Right cardiac atrium (tissue), 5 donors: ENCODE results near the gene PSME4. TPM values are rescaled to one million over a fixed set of nuclear protein-coding genes. Genes with fewer than 3 reads are reported as not detected.
A peak's percentile ranks its signal among the peaks of the same experiment; 100 is the strongest.
"Not testable (repeated sequence)": the region's sequence is repeated elsewhere in the genome, so short reads cannot be mapped to it uniquely, and the experiment has no call there.

Source experiments
- ATAC-seq, 2 donors: fragments of 200-7000 bp; cut with Tn5 transposase; one replicate each; pipeline versions ENCODE4 v1.8.0 to v1.9.1; 2020; ENCODE audit warnings: moderate library complexity in 2 of 2, mild to moderate bottlenecking in 1 of 2
- DNase-seq, 3 donors: peaks; one replicate each; pipeline ENCODE4 v3.0.0-alpha.2; 2020
- H3K27ac ChIP-seq: one replicate; pipeline ENCODE4 v1.5.1; 2013; ENCODE audit warnings: mild to moderate bottlenecking, low read length, control low read depth, moderate library complexity
- H3K27me3 ChIP-seq: one replicate; pipeline ENCODE4 v1.6.1; 2013; ENCODE audit not compliant: control insufficient read depth, insufficient read depth
- H3K4me1 ChIP-seq: one replicate; pipeline ENCODE4 v1.6.1; 2013; ENCODE audit warnings: low read length; ENCODE audit not compliant: control insufficient read depth, insufficient read depth
- H3K4me3 ChIP-seq: one replicate; pipeline ENCODE4 v1.5.1; 2013; ENCODE audit warnings: low read length, control low read depth
- H3K9me3 ChIP-seq: one replicate; pipeline ENCODE4 v1.6.1; 2013; ENCODE audit warnings: low read length; ENCODE audit not compliant: control insufficient read depth
- WGBS: extraction: QIAGEN DNeasy Blood & Tissue Kit; methylation state at CpG from one replicate; pipeline ENCODE4 v1.1.7; 2013; 5-methylcytosine and 5-hydroxymethylcytosine counted together
- intact Hi-C, 4 donors: fragments of 100-400 bp; cut with DNase I; formaldehyde crosslinking; loops; one replicate each; pipeline versions ENCODE4 v1.11.0 to v1.14.0; 2022 to 2023
- polyA plus RNA-seq: library from polyadenylated mRNA; stranded (reverse); fragments of 200-250 nt; gene quantifications from one replicate; pipeline ENCODE4 v1.2.3, GENCODE V29; 2013
- total RNA-seq, 4 donors: library from RNA; stranded (reverse); fragmentation: NEBNext Ultra II Directional; extraction: Animal tissue kit (Norgen Biotek cat#: 25700); gene quantifications; one replicate each; pipeline ENCODE4 v1.2.1, GENCODE V29; 2021
- donor health status: healthy with polysubstance abuse.
- donor health status: DM: no; HTN: yes; CAD: no.
- donor health status: DM: no; HTN: no; CAD: no.
- donor health status: DM: no; HTN: yes; CAD: no; lungs with severe emphysema.
- donor health status: DM: yes; HTN: yes; CAD: no.

Gene PSME4
- total and polyA plus RNA-seq, 5 donors = 38.0 to 88.0 (median 45.2) TPM

DNA sequence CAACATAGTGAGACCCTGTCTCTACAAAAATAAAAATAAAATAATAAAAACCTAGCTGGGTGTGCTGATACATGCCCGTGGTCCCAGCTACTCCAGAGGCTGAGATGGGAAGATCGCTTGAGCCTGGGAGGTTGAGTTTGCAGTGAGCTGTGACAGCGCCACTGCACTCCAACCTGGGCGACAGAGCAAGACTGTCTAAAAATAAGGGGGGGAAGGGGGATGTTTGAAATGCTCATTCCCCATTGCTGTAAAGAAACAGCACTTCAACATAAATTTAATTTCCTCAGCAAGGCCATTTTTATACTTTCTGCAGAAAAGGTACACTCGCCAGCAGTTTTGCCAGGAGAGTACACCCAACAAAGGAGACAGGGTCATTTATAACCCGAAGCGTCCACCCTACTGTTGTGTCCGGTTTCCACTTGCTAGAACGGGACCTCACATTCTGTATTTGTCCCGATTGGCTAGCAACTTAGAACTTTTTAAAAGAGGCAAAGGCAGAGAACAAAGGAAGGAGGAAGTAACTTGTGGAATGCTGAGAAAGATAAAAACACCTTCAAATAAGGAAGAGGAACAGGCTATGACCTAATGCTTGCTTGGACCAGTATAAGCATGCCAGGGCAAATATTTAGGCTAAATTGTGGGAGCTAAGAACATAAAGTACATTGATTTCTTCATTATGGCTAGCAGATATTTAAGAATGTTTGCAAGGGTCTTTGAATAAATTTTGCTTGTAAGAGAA lies 9.1 kb downstream of the PSME4 start:
- H3K4me3 ChIP-seq, H3K9me3 ChIP-seq, intact Hi-C loops, DNase-seq, ATAC-seq, H3K27ac ChIP-seq, H3K27me3 ChIP-seq, H3K4me1 ChIP-seq: not testable (repeated sequence)
- 55% methylated on average over 10 of the region's 10 CpGs for WGBS

DNA sequence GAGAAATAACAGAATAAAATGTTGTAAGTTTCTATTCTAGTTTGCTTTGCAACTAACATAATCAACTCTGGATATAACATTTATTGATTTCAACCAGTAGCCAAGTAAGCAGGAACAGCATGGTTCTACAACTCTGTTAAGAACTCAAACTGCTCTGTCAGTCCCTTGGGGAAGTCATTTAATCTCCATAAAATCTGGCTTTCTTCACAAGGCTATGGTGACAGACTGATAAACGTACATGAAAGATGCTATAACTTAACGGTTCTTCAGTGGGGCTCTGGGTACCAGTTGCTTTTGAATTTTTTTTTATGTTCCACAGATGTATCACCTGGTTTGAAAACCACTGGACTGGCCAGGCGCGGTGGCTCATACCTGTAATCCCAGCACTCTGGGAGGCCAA lies 10.3 kb downstream of the PSME4 start:
- WGBS = 64% methylated on average over 4 of the region's 4 CpGs
- no peak for DNase-seq
- intact Hi-C loops = no loop called here
- no peak for ATAC-seq
- Histone ChIP-seq H3K4me3 (no peak overlapping the region), H3K27me3 (no peaks in the 10 kb centered on the region), H3K4me1 (peaks cover 4% of the 10 kb centered on the region), H3K9me3 (no peaks in the 10 kb centered on the region), H3K27ac (no peak overlapping the region)

- intact Hi-C loops = no loop called here
Measured at GRCh38 chr2:53958443-53958842, 12.3 kb downstream of the PSME4 start.

GRCh38 chr2:53952519-53952918 lies 18.3 kb downstream of the PSME4 start:
- Histone ChIP-seq H3K4me3 (no peak overlapping the region), H3K4me1 (peaks cover 6% of the 10 kb centered on the region), H3K9me3 (no peaks in the 10 kb centered on the region), H3K27ac (no peak overlapping the region), H3K27me3 (no peaks in the 10 kb centered on the region)
- 91% methylated on average over 4 of the region's 4 CpGs for WGBS
- DNase-seq = no peak
- peak in 1 of 2 donors; percentile 11 for ATAC-seq
- intact Hi-C loops = no loop called here

More at GRCh38 chr2:53958443-53958842, 12.3 kb downstream of the PSME4 start:
- ATAC-seq (no peak), DNase-seq (no peak)
- H3K27me3 ChIP-seq = no peaks in the 10 kb centered on the region
- H3K4me1 ChIP-seq = peaks cover 4% of the 10 kb centered on the region
- no peaks in the 10 kb centered on the region for H3K9me3 ChIP-seq
- WGBS = 90% methylated on average over 2 of the region's 2 CpGs
- no peak overlapping the region for H3K4me3 ChIP-seq
- H3K27ac ChIP-seq = no peak overlapping the region

DNA sequence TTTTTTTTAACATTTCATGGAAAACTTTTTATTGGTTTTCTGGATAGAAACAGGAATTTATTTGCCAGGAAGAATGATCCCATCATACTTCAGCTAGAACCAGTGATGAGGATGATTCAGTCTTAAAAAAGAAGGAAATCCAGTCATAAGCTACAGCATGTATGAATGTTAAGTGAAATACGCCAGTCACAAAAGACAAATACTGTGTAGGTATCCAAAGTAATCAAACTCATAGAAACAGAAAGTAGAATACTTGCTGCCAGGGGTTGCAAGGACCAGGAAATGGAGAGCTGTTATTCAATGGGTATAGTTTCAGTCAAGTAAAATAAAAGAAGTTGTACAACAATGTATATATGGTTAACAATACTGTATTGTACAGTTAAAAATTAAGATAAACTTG lies 21.3 kb downstream of the PSME4 start:
- peaks cover 5% of the 10 kb centered on the region for H3K4me1 ChIP-seq
- H3K4me3 ChIP-seq = no peak overlapping the region
- peak in 1 of 2 donors; percentile 38 for ATAC-seq
- intact Hi-C loops = no loop called here
- 84% methylated on average over 1 of the region's 1 CpG for WGBS
- no peaks in the 10 kb centered on the region for H3K9me3 ChIP-seq
- H3K27ac ChIP-seq = no peak overlapping the region
- no peaks in the 10 kb centered on the region for H3K27me3 ChIP-seq
- DNase-seq = no peak

DNA sequence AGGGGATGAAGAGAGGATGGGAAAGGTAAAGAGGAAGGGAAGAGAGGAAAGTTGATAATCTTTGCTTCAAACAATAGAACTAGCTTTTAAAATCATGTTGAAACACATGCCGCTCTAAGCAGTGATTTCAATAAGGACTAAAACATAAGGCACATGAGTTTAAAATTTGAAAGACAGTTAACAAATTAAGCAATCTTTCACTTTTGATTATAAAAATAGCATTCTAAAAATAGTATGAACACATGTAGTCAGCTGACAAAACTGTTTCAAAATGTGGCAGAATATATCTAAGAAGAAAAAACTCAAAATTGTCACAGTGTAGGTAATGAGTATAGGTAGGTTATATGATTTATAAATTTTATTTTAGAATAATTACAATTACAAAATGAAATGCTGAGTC lies 25.3 kb downstream of the PSME4 start:
- Histone ChIP-seq H3K9me3 (no peaks in the 10 kb centered on the region), H3K4me1 (peaks cover 2% of the 10 kb centered on the region), H3K4me3 (no peak overlapping the region), H3K27me3 (no peaks in the 10 kb centered on the region), H3K27ac (no peak overlapping the region)
- intact Hi-C loops = no loop called here
- DNase-seq = no peak
- 80% methylated on average over 1 of the region's 1 CpG for WGBS
- no peak for ATAC-seq

GRCh38 chr2:53944542-53944941 lies 26.3 kb downstream of the PSME4 start:
- H3K27me3 ChIP-seq = no peaks in the 10 kb centered on the region
- 94% methylated on average over 1 of the region's 1 CpG for WGBS
- H3K27ac ChIP-seq = no peak overlapping the region
- ATAC-seq = no peak
- no peaks in the 10 kb centered on the region for H3K9me3 ChIP-seq
- peaks cover 2% of the 10 kb centered on the region for H3K4me1 ChIP-seq
- H3K4me3 ChIP-seq = no peak overlapping the region
- intact Hi-C loops = no loop called here
- no peak for DNase-seq

GRCh38 chr2:53942280-53942679 lies 28.5 kb downstream of the PSME4 start:
- no peak overlapping the region for H3K27ac ChIP-seq
- peaks cover 2% of the 10 kb centered on the region for H3K4me1 ChIP-seq
- H3K27me3 ChIP-seq = no peaks in the 10 kb centered on the region
- 90% methylated on average over 1 of the region's 1 CpG for WGBS
- no peak overlapping the region for H3K4me3 ChIP-seq
- ATAC-seq (no peak), DNase-seq (no peak)
- intact Hi-C loops = no loop called here
- H3K9me3 ChIP-seq = no peaks in the 10 kb centered on the region

DNA sequence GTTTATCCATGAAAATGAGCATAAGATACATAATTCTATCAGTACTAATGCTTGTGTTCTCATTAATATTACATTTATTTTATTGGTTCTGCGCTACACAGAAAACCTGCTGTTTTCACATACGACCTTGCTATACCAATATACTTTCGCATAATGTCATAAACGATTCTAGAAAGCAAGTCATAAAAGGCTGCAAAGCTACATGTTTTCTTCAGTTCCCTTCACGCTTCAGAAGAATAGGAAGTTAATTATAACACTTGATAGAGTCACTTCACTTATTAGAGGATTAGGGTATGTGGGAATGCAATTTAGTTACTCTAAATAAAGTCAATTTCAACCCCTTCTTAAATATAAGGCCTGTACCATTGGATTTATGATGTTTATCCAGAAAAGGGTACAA lies 29.0 kb downstream of the PSME4 start:
- ATAC-seq (no peak), DNase-seq (no peak)
- WGBS = 91% methylated on average over 5 of the region's 5 CpGs
- Histone ChIP-seq H3K4me1 (peaks cover 2% of the 10 kb centered on the region), H3K9me3 (no peaks in the 10 kb centered on the region), H3K27ac (no peak overlapping the region), H3K27me3 (no peaks in the 10 kb centered on the region), H3K4me3 (no peak overlapping the region)
- intact Hi-C loops = no loop called here

DNA sequence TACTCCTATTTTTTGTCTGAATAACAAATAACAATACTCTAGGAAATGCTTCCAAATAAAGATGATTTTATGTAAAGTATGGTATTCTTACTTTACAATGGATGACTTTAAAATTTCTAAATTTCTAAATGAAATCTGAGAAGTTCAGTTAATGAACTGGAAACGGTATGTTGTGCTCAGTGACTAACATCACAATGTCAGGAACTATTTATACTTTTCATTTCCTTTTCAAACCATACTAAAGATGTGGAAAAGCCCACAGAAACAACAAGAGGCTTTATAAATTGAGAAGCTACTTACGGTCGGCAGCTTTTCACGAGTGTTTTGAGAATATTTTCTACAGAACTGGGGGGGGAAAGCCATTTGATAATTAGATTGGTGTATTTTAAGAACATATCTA lies 31.1 kb downstream of the PSME4 start:
- Histone ChIP-seq H3K4me3 (no peak overlapping the region), H3K27ac (no peak overlapping the region), H3K27me3 (no peaks in the 10 kb centered on the region), H3K9me3 (no peaks in the 10 kb centered on the region), H3K4me1 (no peaks in the 10 kb centered on the region)
- WGBS = 77% methylated on average over 4 of the region's 4 CpGs
- intact Hi-C loops = no loop called here
- no peak for DNase-seq
- ATAC-seq = no peak

- WGBS = 93% methylated on average over 3 of the region's 3 CpGs
Measured at GRCh38 chr2:53938904-53939303, 31.9 kb downstream of the PSME4 start.

DNA sequence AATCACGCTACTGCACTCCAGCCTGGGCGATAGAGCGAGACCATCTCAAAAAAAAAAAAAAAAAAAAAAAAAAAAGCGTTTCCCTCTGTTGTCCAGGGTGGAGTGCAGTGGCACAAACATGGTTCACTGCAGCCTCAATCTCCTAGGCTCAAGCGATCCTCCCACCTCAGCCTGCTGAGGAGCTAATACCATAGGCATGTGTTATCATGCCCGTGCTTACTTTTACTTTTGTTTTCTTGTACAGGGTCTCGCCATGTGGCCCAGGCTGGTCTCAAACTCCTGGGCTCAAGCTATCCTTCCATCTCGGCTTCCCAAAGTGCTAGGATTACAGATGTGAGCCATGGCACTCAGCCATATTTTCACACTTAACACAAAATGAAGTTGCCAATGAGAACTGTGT lies 37.5 kb downstream of the PSME4 start:
- no peak for DNase-seq
- Histone ChIP-seq H3K4me3 (no peak overlapping the region), H3K4me1 (no peaks in the 10 kb centered on the region), H3K27me3 (no peaks in the 10 kb centered on the region), H3K9me3 (no peaks in the 10 kb centered on the region), H3K27ac (no peak overlapping the region)
- intact Hi-C loops = no loop called here
- no peak for ATAC-seq
- WGBS = 94% methylated on average over 8 of the region's 8 CpGs

More at GRCh38 chr2:53938904-53939303, 31.9 kb downstream of the PSME4 start:
- Histone ChIP-seq H3K27me3 (no peaks in the 10 kb centered on the region), H3K4me1 (no peaks in the 10 kb centered on the region), H3K27ac (no peak overlapping the region), H3K4me3 (no peak overlapping the region), H3K9me3 (no peaks in the 10 kb centered on the region)
- no peak for DNase-seq
- ATAC-seq = no peak
- intact Hi-C loops = no loop called here
